Upper lobe of right lung (tissue), 1 donor: ENCODE measurements around the gene ATG7. TPM values are rescaled to one million over a fixed set of nuclear protein-coding genes. Genes with fewer than 3 reads are reported as not detected.
"Not testable (repeated sequence)": the region's sequence is repeated elsewhere in the genome, so short reads cannot be mapped to it uniquely, and the experiment has no call there.

Experiments used
- ATAC-seq: fragments of 200-7000 bp; cut with Tn5 transposase; one replicate; pipeline ENCODE4 v1.9.1; 2020; ENCODE audit warnings: mild to moderate bottlenecking, moderate library complexity
- DNase-seq: peaks from one replicate; pipeline ENCODE4 v3.0.0-alpha.2; 2020
- H3K27ac ChIP-seq: fragments of 200-600 bp; one replicate; pipeline ENCODE4 v1.8.0; 2022
- H3K27me3 ChIP-seq: fragments of 200-600 bp; one replicate; pipeline ENCODE4 v1.8.0; 2022; ENCODE audit warnings: mild to moderate bottlenecking
- H3K36me3 ChIP-seq: fragments of 200-600 bp; one replicate; pipeline ENCODE4 v1.8.0; 2022
- H3K4me1 ChIP-seq: fragments of 200-600 bp; one replicate; pipeline ENCODE4 v1.8.0; 2022
- H3K4me3 ChIP-seq: fragments of 200-600 bp; one replicate; pipeline ENCODE4 v1.8.0; 2022; ENCODE audit warnings: mild to moderate bottlenecking
- H3K9me3 ChIP-seq: fragments of 200-600 bp; one replicate; pipeline ENCODE4 v1.8.0; 2022
- intact Hi-C: fragments of 100-400 bp; cut with DNase I; formaldehyde crosslinking; loops from one replicate; pipeline ENCODE4 v1.11.0; 2022
- total RNA-seq: library from RNA; stranded (reverse); fragmentation: NEBNext Ultra II Directional; extraction: Animal tissue kit (Norgen Biotek cat#: 25700); gene quantifications from one replicate; pipeline ENCODE4 v1.2.1, GENCODE V29; 2021
- TF ChIP-seq, protein P1 (sequence below): fragments of 200-600 bp; IDR thresholded peaks from one replicate; pipeline ENCODE4 v1.8.0; 2022; ENCODE audit warnings: antibody characterized with exemption
- donor health status: DM: no; HTN: yes; CAD: no; lungs with severe emphysema.

ATG7 gene
- total RNA-seq, 1 donor from 2014 or later = 49.9 TPM

DNA sequence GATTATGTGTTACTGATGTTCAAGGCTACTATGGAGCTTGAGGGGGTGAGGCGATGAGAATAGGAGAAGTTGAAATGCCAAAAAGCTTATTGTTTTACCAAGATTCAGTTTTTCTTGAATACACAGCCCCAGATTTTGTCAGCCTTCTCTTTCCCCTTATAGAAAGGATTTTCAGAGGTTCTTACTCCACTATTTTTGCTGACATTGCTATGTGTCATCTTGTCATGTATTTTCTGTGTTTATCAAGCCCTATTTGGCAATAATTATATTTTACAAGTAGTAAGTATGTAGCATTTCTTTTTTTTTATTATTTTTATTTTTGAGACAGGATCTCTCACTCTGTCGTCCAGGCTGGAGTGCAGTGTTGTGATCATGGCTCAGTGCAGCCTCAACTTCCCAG is 133.1 kb downstream of the ATG7 start:
- Histone ChIP-seq H3K9me3 (peaks cover 7% of the 10 kb centered on the region), H3K27me3 (no peaks in the 10 kb centered on the region), H3K36me3 (no peaks in the 10 kb centered on the region), H3K27ac (no peak overlapping the region), H3K4me1 (no peaks in the 10 kb centered on the region), H3K4me3 (no peak overlapping the region)
- DNase-seq (no peak), ATAC-seq (no peak)
- intact Hi-C loops = no loop called here
- TF ChIP-seq, protein P1, sequence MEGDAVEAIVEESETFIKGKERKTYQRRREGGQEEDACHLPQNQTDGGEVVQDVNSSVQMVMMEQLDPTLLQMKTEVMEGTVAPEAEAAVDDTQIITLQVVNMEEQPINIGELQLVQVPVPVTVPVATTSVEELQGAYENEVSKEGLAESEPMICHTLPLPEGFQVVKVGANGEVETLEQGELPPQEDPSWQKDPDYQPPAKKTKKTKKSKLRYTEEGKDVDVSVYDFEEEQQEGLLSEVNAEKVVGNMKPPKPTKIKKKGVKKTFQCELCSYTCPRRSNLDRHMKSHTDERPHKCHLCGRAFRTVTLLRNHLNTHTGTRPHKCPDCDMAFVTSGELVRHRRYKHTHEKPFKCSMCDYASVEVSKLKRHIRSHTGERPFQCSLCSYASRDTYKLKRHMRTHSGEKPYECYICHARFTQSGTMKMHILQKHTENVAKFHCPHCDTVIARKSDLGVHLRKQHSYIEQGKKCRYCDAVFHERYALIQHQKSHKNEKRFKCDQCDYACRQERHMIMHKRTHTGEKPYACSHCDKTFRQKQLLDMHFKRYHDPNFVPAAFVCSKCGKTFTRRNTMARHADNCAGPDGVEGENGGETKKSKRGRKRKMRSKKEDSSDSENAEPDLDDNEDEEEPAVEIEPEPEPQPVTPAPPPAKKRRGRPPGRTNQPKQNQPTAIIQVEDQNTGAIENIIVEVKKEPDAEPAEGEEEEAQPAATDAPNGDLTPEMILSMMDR = no peak

DNA sequence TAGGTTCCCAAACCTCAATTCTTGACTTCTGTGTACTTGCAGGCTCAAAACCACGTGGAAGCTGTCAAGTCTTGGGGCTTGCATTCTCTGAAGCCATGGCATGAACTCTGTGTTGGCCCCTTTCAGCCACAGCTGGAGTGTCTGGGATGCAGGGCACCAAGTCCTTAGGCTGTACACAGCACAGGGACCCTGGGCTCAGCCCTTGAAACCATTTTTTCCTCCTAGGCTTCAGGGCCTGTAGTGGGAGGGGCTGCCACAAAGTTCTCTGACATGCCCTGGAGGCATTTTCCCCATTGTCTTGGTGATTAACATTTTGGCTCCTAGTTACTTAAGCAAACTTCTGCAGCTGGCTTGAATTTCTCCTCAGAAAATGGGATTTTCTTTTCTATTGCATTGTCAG is 135.4 kb downstream of the ATG7 start:
- ATAC-seq (no peak), DNase-seq (no peak)
- Histone ChIP-seq H3K4me1 (no peaks in the 10 kb centered on the region), H3K4me3 (no peak overlapping the region), H3K36me3 (no peaks in the 10 kb centered on the region), H3K27me3 (no peaks in the 10 kb centered on the region), H3K9me3 (peaks cover 7% of the 10 kb centered on the region), H3K27ac (no peak overlapping the region)
- TF ChIP-seq, protein P1 = no peak
- intact Hi-C loops = no loop called here

DNA sequence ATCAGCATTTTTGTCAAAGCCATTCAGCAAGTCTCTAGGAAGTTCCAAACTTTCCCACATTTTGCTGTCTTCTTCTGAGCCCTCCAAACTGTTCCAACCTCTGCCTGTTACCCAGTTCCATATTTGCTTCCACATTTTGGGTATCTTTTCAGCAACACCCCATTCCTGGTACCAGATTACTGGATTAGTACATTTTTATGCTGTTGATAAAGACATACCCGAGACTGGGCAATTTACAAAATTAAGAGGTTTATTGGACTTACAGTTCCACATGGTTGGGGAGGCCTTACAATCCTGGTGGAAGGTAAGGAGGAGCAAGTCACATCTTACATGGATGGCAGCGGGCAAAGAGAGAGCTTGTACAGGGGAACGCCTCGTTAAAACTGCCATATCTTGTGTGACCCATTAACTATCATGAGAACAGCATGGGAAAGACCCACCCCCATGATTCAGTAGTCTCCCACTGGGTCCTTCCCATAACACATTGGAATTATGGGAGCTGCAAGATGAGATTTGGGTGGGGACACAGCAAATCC is 136.2 kb downstream of the ATG7 start:
- H3K4me3 ChIP-seq, ATAC-seq, DNase-seq, H3K36me3 ChIP-seq, H3K27ac ChIP-seq, H3K9me3 ChIP-seq, H3K4me1 ChIP-seq, intact Hi-C loops, H3K27me3 ChIP-seq: not testable (repeated sequence)

DNA sequence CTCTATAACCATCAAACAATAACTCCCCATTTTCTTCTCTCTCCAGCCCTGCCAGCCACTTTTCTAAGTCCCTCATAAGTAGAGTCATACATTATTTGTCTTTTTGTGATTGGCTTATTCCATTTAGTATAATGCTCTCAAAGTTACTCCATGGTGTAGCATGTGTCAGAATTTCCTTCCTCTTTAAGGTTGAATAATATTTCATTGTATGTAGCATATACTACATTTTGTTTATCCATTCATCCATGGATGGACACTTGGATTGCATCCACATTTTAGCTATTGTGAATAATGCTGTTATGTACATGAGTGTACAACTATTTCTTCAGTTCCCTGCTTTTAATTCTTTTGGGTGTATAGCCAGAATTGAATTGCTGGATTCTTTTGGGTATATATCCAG is 138.4 kb downstream of the ATG7 start:
- Histone ChIP-seq H3K27ac (no peak overlapping the region), H3K4me3 (no peak overlapping the region), H3K27me3 (no peaks in the 10 kb centered on the region), H3K36me3 (no peaks in the 10 kb centered on the region), H3K9me3 (peaks cover 7% of the 10 kb centered on the region), H3K4me1 (no peaks in the 10 kb centered on the region)
- DNase-seq = no peak
- intact Hi-C loops = no loop called here
- no peak for ATAC-seq
- TF ChIP-seq, protein P1 = no peak

DNA sequence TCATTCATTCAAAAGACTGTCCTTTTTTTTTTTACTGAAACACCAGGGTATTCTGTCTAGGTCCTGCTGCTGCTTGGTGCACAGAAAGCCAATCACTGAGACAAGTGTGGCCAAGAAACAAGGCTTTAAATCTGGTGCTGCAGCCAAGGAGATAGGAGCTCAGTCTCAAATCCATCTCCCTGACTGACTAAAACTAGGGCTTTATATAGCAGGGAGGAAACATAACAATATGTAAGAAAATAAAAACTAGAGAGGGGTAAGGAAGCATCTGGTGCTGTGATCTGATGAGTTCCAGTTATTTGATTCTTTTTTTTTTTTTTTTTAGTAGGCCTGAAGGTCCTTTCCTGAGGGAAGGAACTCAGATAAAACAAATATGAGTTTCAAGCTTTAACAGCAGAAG is 139.8 kb downstream of the ATG7 start:
- intact Hi-C loops = no loop called here
- TF ChIP-seq, protein P1 = no peak
- H3K4me3 ChIP-seq = no peak overlapping the region
- DNase-seq (no peak), ATAC-seq (no peak)
- H3K27ac ChIP-seq = no peak overlapping the region
- H3K4me1 ChIP-seq = no peaks in the 10 kb centered on the region
- no peaks in the 10 kb centered on the region for H3K27me3 ChIP-seq
- peaks cover 7% of the 10 kb centered on the region for H3K9me3 ChIP-seq
- no peaks in the 10 kb centered on the region for H3K36me3 ChIP-seq

DNA sequence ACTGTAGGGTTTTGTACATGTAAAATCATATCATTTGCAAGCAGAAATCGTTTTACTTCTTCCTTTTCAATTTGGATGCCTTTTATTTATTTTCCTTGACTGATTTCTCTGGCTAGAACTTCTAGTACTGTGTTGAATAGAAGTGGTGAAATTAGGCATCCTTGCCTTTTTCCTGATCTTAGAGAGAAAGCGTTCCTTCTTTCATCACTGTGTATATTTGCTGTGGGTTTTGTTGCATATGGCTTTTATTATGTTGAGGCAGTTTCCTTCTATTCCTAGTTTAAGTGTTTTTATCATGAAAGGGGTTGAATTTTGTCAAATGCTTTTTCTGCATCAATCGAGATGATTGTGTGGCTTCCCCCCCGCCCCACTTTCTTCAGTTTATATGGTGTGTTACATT is 140.9 kb downstream of the ATG7 start:
- no peak overlapping the region for H3K4me3 ChIP-seq
- intact Hi-C loops = no loop called here
- DNase-seq (no peak), ATAC-seq (no peak)
- peaks cover 7% of the 10 kb centered on the region for H3K9me3 ChIP-seq
- H3K27me3 ChIP-seq = no peaks in the 10 kb centered on the region
- no peaks in the 10 kb centered on the region for H3K36me3 ChIP-seq
- no peaks in the 10 kb centered on the region for H3K4me1 ChIP-seq
- H3K27ac ChIP-seq = no peak overlapping the region
- TF ChIP-seq, protein P1 = no peak
